ENCODE data around the gene HOOK1.
"Not testable (repeated sequence)": the region's sequence is repeated elsewhere in the genome, so short reads cannot be mapped to it uniquely, and the experiment has no call there.

Gene HOOK1

DNA sequence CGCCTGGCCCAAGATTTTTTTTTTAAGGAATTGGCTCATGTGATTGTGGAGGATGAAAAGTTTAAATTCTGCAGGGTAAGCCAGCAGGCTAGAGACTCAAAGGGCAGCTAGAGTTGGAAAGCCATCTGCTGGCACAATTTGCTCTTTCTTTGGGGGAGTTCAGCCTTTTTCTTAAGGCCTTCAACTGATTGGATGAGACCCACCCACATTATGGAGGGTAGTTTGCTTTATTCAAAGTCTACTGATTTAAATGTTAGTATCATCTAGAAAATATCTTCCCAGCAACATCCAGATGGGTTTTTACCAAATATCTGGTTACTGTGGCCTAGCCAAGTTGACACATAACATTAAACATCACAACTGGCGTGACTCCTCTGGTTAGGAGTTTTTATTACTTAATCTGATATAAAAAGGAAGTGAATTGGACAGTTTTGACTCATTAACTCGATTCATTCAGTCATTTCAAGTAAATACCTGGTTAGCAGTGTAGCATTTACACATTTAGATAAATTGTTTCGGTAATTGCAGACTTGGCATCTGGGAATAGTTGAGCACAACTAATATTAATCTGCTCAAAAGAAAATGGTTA, 12.4 kb downstream of the HOOK1 start:
- DNase-seq = no peak

GRCh38 chr1:59828160-59828559, 13.4 kb downstream of the HOOK1 start:
- no peak for DNase-seq

- DNase-seq = no peak
Observed at GRCh38 chr1:59831529-59831928, 16.8 kb downstream of the HOOK1 start.

DNA sequence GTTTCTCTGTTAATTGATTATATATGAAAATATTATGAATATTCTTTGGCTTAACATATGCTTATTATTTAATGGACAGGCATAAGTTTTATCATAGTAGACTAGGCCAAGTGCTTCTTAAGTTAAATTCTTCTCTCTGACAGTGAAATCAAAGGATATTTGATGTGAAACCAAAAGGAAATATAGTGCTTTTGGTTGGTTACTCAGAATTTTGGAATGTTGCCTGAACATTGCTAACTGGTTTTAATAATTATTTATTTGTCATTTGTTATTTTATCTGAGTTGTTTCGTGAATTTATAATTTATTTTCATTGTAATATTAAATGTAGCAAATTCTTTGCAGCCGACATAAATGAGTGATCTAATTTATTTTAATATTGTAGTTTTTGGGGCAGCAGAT, 18.3 kb downstream of the HOOK1 start:
- no peak for DNase-seq

DNA sequence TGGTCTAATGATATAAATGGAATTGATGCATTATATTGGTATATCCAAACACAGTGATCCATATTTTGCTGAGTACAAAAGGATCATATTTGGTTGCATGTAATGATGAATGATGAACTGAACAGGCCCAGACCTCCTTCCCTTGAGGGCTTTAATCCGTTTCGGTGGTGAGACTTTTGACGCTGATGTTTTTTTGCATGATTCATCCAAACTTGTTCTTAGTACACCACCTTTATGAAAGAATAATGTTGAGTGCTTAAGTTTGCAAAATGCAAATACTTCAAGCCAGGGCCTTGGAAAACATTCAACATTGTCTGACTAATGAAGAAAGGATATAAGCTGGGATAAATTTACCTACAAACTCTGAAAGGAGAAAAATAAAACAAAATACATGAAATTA, 19.2 kb downstream of the HOOK1 start:
- no peak for DNase-seq

DNA sequence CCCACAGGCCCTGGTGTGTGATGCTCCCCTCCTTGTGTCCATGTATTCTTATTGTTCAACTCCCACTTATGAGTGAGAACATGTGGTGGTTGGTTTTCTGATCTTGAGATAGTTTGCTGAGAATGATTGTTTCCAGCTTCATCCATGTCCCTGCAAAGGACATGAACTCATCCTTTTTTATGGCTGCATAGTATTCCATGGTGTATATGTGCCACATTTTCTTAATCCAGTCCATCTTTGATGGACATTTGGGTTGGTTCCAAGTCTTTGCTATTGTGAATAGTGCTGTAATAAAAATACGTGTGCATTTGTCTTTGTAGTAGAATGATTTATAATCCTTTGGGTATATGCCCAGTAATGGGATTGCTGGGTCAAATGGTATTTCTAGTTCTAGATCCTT, 23.1 kb downstream of the HOOK1 start:
- not testable (repeated sequence) for DNase-seq

GRCh38 chr1:59845091-59845490, 30.3 kb downstream of the HOOK1 start:
- DNase-seq = no peak

DNA sequence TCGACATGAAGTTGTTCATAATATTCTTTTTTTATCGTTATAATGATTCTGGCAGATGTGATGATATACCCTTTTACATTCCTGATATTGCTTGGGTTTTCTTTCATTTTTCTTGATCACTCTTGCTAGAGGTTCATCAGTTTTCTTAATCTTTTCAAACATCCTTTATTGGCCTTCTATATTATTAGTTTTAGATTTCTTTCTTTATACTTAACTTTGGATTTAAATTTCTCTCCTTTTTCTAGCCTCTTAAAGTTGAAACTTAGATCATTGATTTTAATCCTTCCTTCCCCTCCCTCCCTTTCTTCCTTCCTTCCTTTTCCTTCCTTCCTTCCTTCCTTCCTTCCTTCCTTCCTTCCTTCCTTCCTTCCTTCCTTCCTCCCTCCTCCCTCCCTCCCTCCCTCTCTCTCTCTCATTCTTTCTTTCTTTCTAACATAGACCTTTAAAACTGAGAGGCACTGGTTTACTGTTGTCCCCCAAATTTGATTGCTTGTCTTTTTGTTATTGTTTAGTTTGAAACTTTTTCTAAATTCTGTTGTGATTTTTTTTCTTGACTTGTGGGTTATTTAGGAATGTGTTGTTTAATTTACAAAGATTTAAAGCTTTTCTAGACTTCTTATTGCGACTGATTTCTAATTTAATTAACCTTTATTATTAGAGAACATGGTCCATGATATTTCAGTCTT, 31.6 kb downstream of the HOOK1 start:
- DNase-seq = no peak

GRCh38 chr1:59846895-59847282, 32.1 kb downstream of the HOOK1 start:
- no peak for DNase-seq

- no peak for DNase-seq
Observed at GRCh38 chr1:59852117-59852516, 37.4 kb downstream of the HOOK1 start.

- DNase-seq = not testable (repeated sequence)
Observed at GRCh38 chr1:59855297-59855696, 40.5 kb downstream of the HOOK1 start.

- no peak for DNase-seq
Observed at GRCh38 chr1:59856725-59857338, 42.1 kb downstream of the HOOK1 start.

- no peak for DNase-seq
Observed at GRCh38 chr1:59857679-59858354, 43.1 kb downstream of the HOOK1 start.

DNA sequence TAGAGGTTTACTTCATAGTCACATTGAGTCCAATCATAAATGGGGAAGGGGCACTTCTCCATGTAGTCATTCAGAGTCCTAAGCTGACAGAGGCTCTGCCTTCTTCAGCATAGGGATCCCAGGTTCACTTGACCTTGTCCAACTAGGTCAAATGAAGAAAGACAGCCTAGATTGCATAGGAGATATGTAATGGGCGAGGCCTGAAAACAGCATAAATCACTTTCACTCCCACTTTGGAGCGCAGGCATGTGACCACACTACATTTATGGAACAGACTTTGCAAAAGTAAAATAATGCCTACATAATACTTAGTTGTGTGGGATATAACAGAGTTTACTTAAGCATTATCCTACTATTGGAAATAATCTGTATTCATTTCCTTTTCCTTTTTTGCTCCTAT, 51.7 kb downstream of the HOOK1 start:
- DNase-seq = no peak

GRCh38 chr1:59871746-59872145, 57.0 kb downstream of the HOOK1 start:
- DNase-seq = no peak

- DNase-seq = no peak
Observed at GRCh38 chr1:59877108-59877682, 62.4 kb downstream of the HOOK1 start.

DNA sequence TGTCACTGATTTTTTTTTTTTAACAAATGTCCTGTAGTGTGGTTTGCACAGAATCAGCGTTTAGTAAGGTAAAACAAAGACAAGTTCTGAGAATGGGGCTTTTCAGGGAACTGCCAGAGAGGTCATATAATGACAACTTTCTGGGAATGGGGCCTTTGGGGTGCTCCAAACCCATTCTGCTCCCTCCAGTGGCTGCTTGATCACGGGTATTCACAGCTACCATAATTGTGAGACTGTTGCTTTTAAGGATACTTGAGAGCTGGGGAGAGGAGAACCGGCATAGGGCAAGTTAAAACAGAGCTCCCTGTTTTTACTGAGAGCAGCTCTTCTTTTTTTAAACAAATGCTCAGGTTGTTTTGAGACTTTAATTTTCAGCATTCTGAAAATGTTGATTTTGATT, 63.6 kb downstream of the HOOK1 start:
- no peak for DNase-seq

DNA sequence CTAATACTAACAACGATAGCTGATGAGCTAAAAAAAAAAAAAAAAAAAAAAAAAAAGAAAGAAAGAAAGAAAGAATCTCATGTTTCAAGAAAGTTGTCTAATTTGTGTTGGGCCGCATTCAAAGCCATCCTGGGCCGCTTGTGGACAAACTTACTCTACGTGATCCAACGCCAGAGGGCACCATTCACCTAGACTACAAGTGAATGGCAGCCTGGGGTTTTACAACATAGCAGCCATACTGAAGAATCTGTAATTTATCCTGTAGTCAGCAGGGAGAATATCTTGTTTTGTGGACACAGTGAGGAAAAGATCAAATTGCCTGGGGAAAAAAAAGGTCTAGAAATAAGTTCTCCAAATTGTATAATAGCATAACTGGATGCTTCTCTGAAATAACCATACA, 64.8 kb downstream of the HOOK1 start:
- peak; percentile 15 for DNase-seq

DNA sequence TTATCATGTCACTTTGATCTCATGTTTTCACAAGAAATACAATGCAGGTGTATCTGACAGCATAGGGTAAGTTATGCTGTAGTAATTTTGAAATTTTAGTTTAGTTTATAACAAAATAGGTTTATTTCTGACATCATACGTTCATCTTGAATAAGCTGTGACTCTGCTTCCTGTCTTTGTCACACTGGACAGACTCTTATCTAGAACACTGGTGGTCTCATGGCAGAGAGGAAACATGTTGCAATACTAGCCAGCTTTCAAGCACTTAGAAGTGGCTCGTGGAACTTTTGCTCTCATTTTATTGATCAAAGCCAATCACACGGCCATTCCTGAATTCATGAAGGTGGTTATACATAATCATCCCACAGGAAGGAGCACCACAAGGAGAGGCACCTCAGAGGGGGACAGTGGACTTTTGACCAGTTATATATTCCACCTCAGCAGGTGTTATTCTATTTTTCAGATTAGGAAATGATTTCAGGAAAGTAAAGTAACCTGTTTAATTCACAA, 65.3 kb downstream of the HOOK1 start:
- no peak for DNase-seq

DNA sequence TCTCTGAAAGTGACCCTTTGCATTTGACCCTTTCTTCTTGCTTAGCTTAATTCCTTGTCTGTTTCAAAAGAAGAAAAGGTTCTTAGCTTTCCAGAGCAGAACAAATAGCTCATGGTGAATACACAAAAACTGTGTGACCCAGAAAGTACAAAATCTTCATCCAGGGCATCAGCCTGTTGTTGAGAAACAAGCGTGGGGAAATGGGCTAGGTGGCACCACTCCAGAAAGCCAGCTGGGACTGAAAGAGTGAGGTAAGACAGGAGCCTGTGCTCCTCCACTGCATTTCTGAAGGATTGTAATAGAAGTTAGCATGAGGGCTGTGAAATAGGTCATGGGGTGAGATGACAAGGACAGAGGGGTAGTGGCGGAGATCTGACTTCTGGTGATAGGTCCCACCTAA, 66.0 kb downstream of the HOOK1 start:
- no peak for DNase-seq

DNA sequence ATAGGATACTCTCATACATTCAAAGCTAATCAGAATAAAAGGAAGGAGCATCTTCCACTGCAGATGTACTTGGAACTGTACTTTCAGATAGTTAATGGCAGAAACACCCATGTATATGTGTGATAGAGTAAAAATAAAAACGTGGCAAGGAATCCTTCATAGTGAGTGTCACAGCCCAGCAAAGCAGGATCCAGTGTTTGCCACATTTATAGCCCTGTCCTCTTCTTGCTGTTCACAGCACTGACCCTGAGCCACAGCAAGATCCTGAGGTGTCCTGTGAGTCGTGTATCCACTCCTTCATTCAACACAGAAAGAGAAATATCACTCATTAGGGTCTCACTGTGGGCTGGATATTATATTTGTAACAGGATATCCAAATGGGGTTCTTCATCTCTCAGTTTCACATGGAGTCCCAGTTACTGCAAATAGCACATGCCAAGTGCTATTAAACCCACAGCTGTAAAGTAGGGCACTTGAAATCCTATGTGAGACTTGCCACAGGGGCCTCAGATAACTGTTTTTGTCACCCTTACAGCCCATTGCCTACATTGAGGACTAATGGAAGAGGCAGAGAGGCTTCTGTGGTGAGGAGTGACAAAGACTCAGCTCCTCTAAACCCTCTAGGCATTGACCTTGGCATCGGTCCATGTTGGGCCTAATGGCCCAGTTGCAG, 70.5 kb downstream of the HOOK1 start:
- DNase-seq = no peak

DNA sequence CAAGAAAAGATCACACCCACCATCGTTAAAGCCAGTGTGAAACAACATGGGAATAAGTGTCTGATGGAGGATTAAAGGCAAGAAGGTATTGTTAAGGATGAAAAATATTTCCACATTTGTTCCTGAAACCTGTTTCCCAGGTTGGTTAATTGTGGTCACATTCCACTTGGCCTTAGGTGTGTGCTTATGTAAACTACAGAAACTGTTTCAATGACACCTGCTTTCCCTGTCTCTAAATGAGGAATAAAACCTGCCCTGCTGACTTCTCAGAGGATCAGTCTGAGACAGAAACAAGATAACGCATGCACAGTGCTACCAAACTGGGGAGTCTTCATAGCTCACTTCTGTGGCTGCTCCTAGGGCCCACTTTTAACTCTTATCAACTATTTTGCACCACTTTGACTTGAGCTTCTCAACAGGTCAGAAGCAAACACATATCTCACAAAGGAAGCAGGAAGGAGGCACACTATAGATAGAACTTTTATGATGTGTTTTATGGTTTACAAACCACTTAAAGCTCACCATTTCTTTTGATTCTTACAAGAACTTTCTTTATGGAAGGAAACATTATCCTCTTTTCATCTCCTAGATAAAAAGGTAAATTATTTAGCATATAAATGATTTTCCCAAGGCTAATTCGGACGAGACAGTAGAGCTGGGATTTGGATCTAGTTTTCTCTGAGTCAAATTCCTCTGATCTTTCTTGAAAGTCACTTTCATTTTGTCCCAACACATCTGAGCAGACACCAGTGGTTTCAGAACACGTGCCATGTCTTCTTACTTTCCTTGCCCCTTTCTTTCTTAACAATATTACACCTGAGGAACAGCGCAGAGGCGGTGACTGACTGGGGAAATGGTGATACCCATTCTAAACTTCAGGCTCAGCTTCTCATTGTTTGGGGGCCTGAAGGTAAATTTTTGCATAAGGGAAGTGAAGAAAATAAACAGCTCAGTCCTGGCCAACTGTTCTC, 78.4 kb downstream of the HOOK1 start:
- DNase-seq = no peak

Data from NK-92 treated with Interleukin-12 subunit alpha and Interleukin-12 subunit beta, amount 100 ng/mL, for 24 hours (cell line).